Erythroblast (primary cell): ENCODE results near the gene ARMC12.

ENCODE experiments used
- GATA1 ChIP-seq: IDR thresholded peaks from 2 replicates; pipeline ENCODE4 v1.6.1; 2011; ENCODE audit warnings: low read depth, mild to moderate bottlenecking, control low read depth, low read length, moderate library complexity
- POLR2A ChIP-seq: IDR thresholded peaks from 2 replicates; pipeline ENCODE4 v1.6.1; 2011; ENCODE audit warnings: mild to moderate bottlenecking, low read length

- TF ChIP-seq POLR2A (no peak), GATA1 (no peak)
Observed at GRCh38 chr6:35698858-35699257, 38.0 kb upstream of the ARMC12 start.
